HG02981 (cell line): Measurements from ENCODE around the gene PRR23E.

Experiments used
- ATAC-seq: cut with Tn5 transposase; IDR thresholded peaks from one replicate; pipeline ENCODE4 v1.9.1; 2021; ENCODE audit warnings: mild to moderate bottlenecking, moderate library complexity; ENCODE audit not compliant: unreplicated experiment

The PRR23E gene

DNA sequence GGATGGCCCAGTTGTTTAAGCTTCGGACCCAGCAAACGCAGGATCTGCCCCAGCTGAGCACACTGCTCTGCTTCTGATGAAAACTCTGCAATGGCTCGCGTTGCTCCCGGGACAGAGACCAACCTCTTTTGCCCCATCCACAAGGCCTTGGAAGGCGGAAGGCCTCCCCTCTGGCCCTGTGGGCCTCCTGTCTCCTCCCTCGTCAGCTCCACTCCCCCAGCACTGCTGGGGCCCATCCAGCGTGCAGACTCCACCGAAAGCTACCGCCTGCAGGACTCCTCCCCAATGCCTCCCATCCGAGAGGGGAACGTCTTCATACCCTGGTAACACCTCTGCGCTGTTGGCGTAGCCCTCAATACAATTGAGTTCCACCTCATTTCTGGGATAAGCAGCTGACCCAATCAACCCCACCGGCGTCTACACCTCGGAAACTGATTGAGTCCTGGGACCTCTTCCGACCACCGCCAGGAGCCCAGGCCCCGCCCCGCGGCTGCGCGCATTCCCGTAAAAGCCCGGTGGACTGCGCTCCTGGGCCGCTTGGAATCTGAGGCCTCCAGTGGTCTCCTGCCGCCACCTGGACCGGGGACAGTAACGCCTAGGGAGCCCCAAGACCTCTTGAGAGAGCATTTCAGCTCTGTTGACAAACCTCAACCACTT, at the start of gene PRR23E:
PRR23E (plus strand) TSS at position 556 of the 657 bp plus-strand sequence. CDS start 3,555 bp downstream, outside the sequence.
- ATAC-seq = no peak

GRCh38 chr3:127143172-127143571, 49.8 kb upstream of the PRR23E start:
- ATAC-seq = no peak

- no peak for ATAC-seq
Measured at GRCh38 chr3:127144631-127145030, 48.3 kb upstream of the PRR23E start.

DNA sequence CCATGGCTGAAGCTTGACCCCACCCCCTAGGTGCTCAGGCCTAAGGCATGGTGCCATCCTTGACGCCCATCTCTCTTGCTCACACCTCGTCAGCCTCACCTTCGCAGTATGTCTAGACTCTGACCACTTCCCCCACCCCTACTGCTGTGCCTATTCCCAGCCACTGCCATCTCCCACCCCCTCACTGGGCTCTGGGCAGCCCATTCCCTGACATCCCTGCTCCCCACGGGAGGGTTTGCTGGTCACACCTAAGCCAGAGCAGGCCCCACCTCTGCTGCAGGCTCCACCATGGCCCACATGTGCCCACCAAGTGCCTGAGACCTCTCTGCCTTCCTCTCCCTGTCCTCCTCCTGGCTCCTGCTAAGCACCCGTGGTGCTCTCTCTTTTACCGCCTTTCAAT, 47.7 kb upstream of the PRR23E start:
- no peak for ATAC-seq

- ATAC-seq = no peak
Measured at GRCh38 chr3:127147291-127147885, 45.5 kb upstream of the PRR23E start.

GRCh38 chr3:127149621-127150310, 43.2 kb upstream of the PRR23E start:
- ATAC-seq = no peak

DNA sequence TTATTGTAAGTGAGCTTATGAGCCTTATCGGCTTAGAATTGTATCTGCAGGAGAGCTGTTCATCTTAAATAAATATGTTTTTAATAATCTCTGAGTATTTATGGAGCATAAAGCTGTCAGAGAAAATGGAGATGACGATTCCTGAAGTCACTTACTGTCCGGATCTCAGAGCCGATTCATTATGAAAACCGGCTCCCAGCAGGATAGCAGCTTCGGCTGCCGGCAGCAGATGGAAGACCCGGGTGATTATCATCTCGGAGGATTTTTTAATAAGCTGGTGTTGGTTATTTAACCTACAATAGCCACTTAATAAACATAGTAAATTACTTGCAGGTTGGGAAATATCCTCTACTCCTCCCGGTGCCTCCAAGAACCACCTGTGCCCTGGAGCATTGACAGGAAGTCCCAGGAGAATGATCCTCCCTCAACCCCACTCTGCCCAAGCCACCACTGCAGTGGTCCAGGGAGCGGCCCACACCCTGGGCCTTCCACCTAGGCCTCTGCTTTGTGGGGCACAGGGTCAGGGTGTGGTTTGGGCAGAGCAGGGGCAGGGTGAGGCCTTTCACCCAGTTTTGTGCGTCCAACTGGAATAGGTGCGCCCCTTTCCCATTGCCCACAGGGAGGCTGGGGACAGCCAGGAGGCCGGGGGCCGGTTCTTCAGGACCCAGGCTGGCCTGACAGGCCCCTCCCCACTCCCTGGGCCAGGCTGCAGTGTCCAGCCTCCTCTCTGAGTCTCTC, 42.2 kb upstream of the PRR23E start:
- no peak for ATAC-seq

GRCh38 chr3:127151251-127151564, 41.7 kb upstream of the PRR23E start:
- ATAC-seq = no peak

- ATAC-seq = no peak
Measured at GRCh38 chr3:127151992-127152650, 40.8 kb upstream of the PRR23E start.

- no peak for ATAC-seq
Measured at GRCh38 chr3:127152684-127153505, 40.0 kb upstream of the PRR23E start.

DNA sequence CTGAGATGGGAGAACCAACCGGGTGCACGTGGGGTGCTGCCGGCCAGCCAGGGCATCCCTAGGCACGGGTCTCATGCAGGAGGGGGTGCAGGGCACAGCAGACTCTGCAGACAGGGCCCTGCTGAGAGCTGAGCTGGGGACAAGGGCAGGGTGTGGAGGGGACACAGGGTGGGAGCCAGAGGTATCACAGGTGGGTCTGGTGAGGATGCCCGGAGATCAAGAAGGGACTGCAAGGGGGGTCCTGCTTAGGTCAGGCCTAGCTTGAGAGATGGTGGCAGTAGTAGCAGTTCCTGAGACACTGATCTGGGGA, 39.5 kb upstream of the PRR23E start:
- no peak for ATAC-seq

GRCh38 chr3:127156338-127157050, 36.4 kb upstream of the PRR23E start:
- ATAC-seq = no peak

- no peak for ATAC-seq
Measured at GRCh38 chr3:127157171-127157828, 35.6 kb upstream of the PRR23E start.

- no peak for ATAC-seq
Measured at GRCh38 chr3:127158614-127159229, 34.2 kb upstream of the PRR23E start.

DNA sequence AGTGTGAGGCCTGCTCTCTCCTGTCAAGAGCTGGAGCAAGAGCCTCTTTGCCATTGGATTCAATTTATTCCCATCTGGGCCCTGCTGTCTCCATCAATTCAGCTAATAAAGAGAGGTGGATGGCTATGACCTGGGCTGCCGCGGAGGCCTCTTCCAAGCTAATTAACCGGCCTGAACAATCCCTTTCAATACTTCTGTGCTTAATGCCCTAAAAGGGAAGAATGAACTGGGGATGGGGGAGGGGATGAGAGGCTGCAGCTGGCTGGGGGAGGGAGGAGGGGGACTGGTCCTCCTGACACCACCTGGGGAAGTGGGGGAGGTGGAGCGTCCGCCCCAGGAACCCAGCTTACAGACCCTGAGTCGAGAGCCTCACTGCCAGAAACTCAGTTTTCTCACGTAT, 33.4 kb upstream of the PRR23E start:
- ATAC-seq = no peak

DNA sequence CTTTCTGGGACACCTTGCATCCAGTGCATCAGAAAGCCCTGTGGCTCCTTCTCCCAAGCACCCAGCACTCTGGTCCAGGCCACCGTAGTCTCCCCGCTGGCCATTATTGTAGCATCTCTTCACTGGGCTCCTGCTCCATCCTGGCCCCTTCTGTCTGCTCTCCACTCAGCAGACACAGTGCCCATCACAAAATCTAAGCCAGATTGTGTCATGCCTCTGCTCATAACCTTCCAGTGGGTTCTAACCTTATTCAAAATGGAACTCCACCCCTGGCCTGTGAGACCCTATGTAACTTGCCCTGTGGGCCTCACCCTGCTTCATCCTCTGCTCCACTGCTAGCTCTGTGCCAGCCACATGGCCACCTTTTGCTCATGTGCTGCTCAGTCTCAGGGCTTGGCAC, 31.7 kb upstream of the PRR23E start:
- no peak for ATAC-seq

- ATAC-seq = no peak
Measured at GRCh38 chr3:127161973-127162579, 30.9 kb upstream of the PRR23E start.

GRCh38 chr3:127162947-127163645, 29.8 kb upstream of the PRR23E start:
- ATAC-seq = no peak
